K562 (cell line): ENCODE results near the gene EEF2K. TPM values are rescaled to one million over a fixed set of nuclear protein-coding genes. Genes with fewer than 3 reads are reported as not detected.

Experiments
- ATAC-seq: fragments of 200-7000 bp; cut with Tn5 transposase; 3 replicates; pipeline ENCODE4 v1.9.1; 2020; ENCODE audit warnings: moderate library complexity
- BruUV-seq: library from RNA; stranded (reverse); fragments of 400-500 nt; replicated peaks from 2 replicates; lab custom pipeline; 2021; lab: Mats Ljungman, UMichigan
- CTCF ChIA-PET: fragments of 300-600 bp; formaldehyde crosslinking; extraction: SDS; loops from one replicate; lab custom pipeline; 2021; ENCODE audit warnings: low intra/inter-chr PET ratio; lab: Yijun Ruan, JAX
- POLR2A ChIA-PET: fragments of 300-600, 350-650 bp; sonication (Branson Sonifier 250); formaldehyde crosslinking; extraction: SDS; loops from one replicate; lab custom pipeline; 2021; ENCODE audit warnings: antibody characterized with exemption, inconsistent platforms; lab: Yijun Ruan, JAX
- DNase-seq, 4 experiments: peaks; one replicate each; pipeline versions ENCODE4 v3.0.0 to v3.0.0-alpha.2; 2011 to 2018; ENCODE audit warnings: low spot score in 3 of 4, mixed read lengths in 3 of 4; ENCODE audit errors: extremely low read depth in 1 of 4
- FAIRE-seq: peaks from 2 replicates; lab custom pipeline; 2011; peaks lifted over from hg19 to GRCh38; lab: Jason Lieb, UNC
- H2AFZ ChIP-seq: 2 replicates; pipeline ENCODE4 v1.6.0; 2011; ENCODE audit warnings: low read depth, low read length, control low read depth, inconsistent platforms
- H3K27ac ChIP-seq: fragments of 200-600 bp; 3 replicates; pipeline ENCODE4 v1.8.0; 2011; ENCODE audit warnings: low read depth, mild to moderate bottlenecking, control low read depth, inconsistent platforms, low read length, moderate library complexity, mixed read lengths; ENCODE audit errors: extremely low read depth
- H3K27me3 ChIP-seq, 2 experiments: fragments of 300-600 bp in 1 of 2; 2 replicates in 1 of 2; 3 replicates in 1 of 2; pipeline versions ENCODE4 v1.6.0 to v1.8.0; 2011; ENCODE audit warnings: inconsistent platforms in 2 of 2, low read length in 2 of 2, mild to moderate bottlenecking in 1 of 2, mixed read lengths in 1 of 2, moderate library complexity in 1 of 2; ENCODE audit not compliant: control insufficient read depth in 2 of 2, insufficient read depth in 2 of 2
- H3K36me3 ChIP-seq: fragments of 300-600 bp; 3 replicates; pipeline ENCODE4 v1.8.0; 2011; ENCODE audit warnings: mild to moderate bottlenecking, low read length, inconsistent platforms; ENCODE audit not compliant: control insufficient read depth, insufficient read depth
- H3K4me1 ChIP-seq, 2 experiments: fragments of 200-600 bp in 1 of 2; replicated peaks in 1 of 2; 2 replicates in 1 of 2; 3 replicates in 1 of 2; pipeline versions ENCODE4 v1.5.1 to v1.8.0; 2011; ENCODE audit warnings: inconsistent platforms in 2 of 2, low read length in 2 of 2, mild to moderate bottlenecking in 1 of 2, mixed read lengths in 1 of 2, moderate library complexity in 1 of 2; ENCODE audit not compliant: control insufficient read depth in 2 of 2, insufficient read depth in 2 of 2
- H3K4me2 ChIP-seq: 2 replicates; pipeline ENCODE4 v1.6.1; 2011; ENCODE audit warnings: low read length, control low read depth, inconsistent platforms, mixed read lengths; ENCODE audit not compliant: insufficient read depth
- H3K4me3 ChIP-seq: fragments of 200-600 bp; sonication (generic), shearing (Covaris generic); 2 replicates; pipeline ENCODE4 v1.5.1; 2016; ENCODE audit warnings: control low read depth, inconsistent platforms
- H3K79me2 ChIP-seq: fragments of 200-600 bp; 3 replicates; pipeline ENCODE4 v1.8.0; 2011; ENCODE audit warnings: low read length, inconsistent platforms; ENCODE audit not compliant: control insufficient read depth, insufficient read depth
- H3K9ac ChIP-seq, 2 experiments: 2 replicates each; pipeline versions ENCODE4 v1.6.0 to v1.6.1; 2011; ENCODE audit warnings: low read depth in 2 of 2, low read length in 2 of 2, control low read depth in 1 of 2, inconsistent platforms in 1 of 2, mild to moderate bottlenecking in 1 of 2, mixed read lengths in 1 of 2; ENCODE audit not compliant: insufficient read depth in 1 of 2
- H3K9me1 ChIP-seq: one replicate; pipeline ENCODE4 v1.6.0; 2011; ENCODE audit warnings: inconsistent platforms, mild to moderate bottlenecking, low read length, moderate library complexity; ENCODE audit not compliant: control insufficient read depth, insufficient read depth
- H3K9me3 ChIP-seq: replicated peaks from 2 replicates; pipeline ENCODE4 v1.5.1; 2011; ENCODE audit warnings: low read depth, low read length, inconsistent platforms; ENCODE audit not compliant: control insufficient read depth, insufficient read depth
- H4K20me1 ChIP-seq: replicated peaks from 2 replicates; pipeline ENCODE4 v1.6.1; 2011; ENCODE audit warnings: low read length, inconsistent platforms, mixed read lengths; ENCODE audit not compliant: control insufficient read depth, insufficient read depth
- BCOR ChIP-seq: fragments of 450-650 bp; IDR thresholded peaks from 2 replicates; pipeline ENCODE4 v1.6.1; 2016
- CXXC5 ChIP-seq: fragments of 250-450 bp; sonication (Bioruptor Pico); IDR thresholded peaks from 2 replicates; pipeline ENCODE4 v1.8.0; 2022; ENCODE audit warnings: inconsistent platforms, mild to moderate bottlenecking, moderate library complexity
- MCM7 ChIP-seq, 2 experiments: fragments of 450-650 bp; IDR thresholded peaks; 2 replicates each; pipeline ENCODE4 v1.6.1; 2016 to 2018
- MXI1 ChIP-seq: IDR thresholded peaks from 2 replicates; pipeline ENCODE4 v1.6.1; 2011; ENCODE audit warnings: low read depth, mild to moderate bottlenecking, improper control_type of control experiment, low read length
- NFXL1 ChIP-seq: fragments of 450-650 bp; formaldehyde crosslinking; IDR thresholded peaks from 2 replicates; pipeline ENCODE4 v1.4.0; 2021; ENCODE audit warnings: mild to moderate bottlenecking
- RBM25 ChIP-seq: fragments of 200-400 bp; formaldehyde crosslinking; IDR thresholded peaks from 2 replicates; pipeline ENCODE4 v1.6.1; 2018; ENCODE audit warnings: low read length, low read depth, moderate library complexity; ENCODE audit not compliant: severe bottlenecking
- RBM39 ChIP-seq: fragments of 200-400 bp; formaldehyde crosslinking; optimal IDR thresholded peaks from 2 replicates; pipeline ENCODE3; 2018; ENCODE audit warnings: low read depth, low read length
- TRIM25 ChIP-seq: fragments of 450-650 bp; IDR thresholded peaks from 2 replicates; pipeline ENCODE4 v1.7.0; 2016; ENCODE audit warnings: borderline replicate concordance
- ZNF121 ChIP-seq: sonication (generic); formaldehyde crosslinking; conservative IDR thresholded peaks from 2 replicates; pipeline ENCODE4 v1.8.0; 2022; ENCODE audit warnings: missing genetic modification reagents
- WGBS: fragments of 100-300 bp; shearing (Covaris generic); methylation state at CpG from one replicate; pipeline ENCODE4 v1.1.6; 2016; ENCODE audit warnings: low coverage, mixed read lengths; ENCODE audit not compliant: insufficient coverage; ENCODE audit errors: missing lambda C conversion rate; 5-methylcytosine and 5-hydroxymethylcytosine counted together
- in situ Hi-C: fragments of 300-500 bp; cut with MboI; formaldehyde crosslinking; loops from 4 replicates; pipeline ENCODE4 v1.15.0; 2018; ENCODE audit warnings: inconsistent platforms, mixed read lengths
- intact Hi-C: fragments of 100-400 bp; cut with micrococcal nuclease; formaldehyde crosslinking; loops from 2 replicates; pipeline ENCODE4 v1.14.2; 2022
- polyA plus RNA-seq, 8 experiments: library from polyadenylated mRNA; depleted of rRNA in 4 of 8; stranded (reverse) in 5 of 8; unstranded in 3 of 8; fragments of >200 nt; fragmentation: Nextera tagmentation in 2 of 8; fragmentation: Illumina TruSeq in 1 of 8; extraction: Ambion mirVana in 2 of 8; extraction: Trizol in 1 of 8; gene quantifications; 2 replicates each; pipeline versions ENCODE4 v1.2.1 to v1.2.3, GENCODE V29; 2011 to 2014; ENCODE audit warnings: inconsistent platforms in 1 of 8, missing spikeins in 1 of 8
- total RNA-seq, 7 experiments: library from RNA; depleted of rRNA in 6 of 7; stranded (reverse); fragments of >200 nt in 6 of 7; fragmentation: Illumina TruSeq in 2 of 7; extraction: Trizol in 2 of 7; gene quantifications; 2 replicates each; pipeline versions ENCODE4 v1.2.1 to v1.2.3, GENCODE V29; 2011 to 2021; ENCODE audit warnings: low replicate concordance in 1 of 7
- TF ChIP-seq, protein P1 (sequence below): fragments of 450-650 bp; formaldehyde crosslinking; IDR thresholded peaks from 2 replicates; pipeline ENCODE4 v1.4.0; 2022; ENCODE audit warnings: missing genetic modification characterization

Gene EEF2K
- total and polyA plus RNA-seq, 9 of the 15 experiments (the other 6 are each of a cell fraction or from before 2014, with no cell fraction given), result 3.0 to 35.2 (median 12.2) TPM

GRCh38 chr16:22204091-22204655 lies 1.9 kb upstream of the EEF2K start:
- peak; percentile 53; the same call in 1 of the 2 replicates for TF ChIP-seq BCOR
- TF ChIP-seq ZNF121 (CRISPR knock-in tag), result peak; percentile 83
- no peak for TF ChIP-seq RBM25
- TF ChIP-seq, all 486 proteins: peak for 2
- ATAC-seq (no peak), DNase-seq (no peak), FAIRE-seq (no peak)
- intact Hi-C loops, result no loop called here
- no peak overlapping the region for H3K9ac ChIP-seq
- no peak overlapping the region for H3K27ac ChIP-seq
- H2AFZ ChIP-seq, result no peak overlapping the region
- no peak overlapping the region for H3K4me3 ChIP-seq
- CTCF ChIA-PET, result no interaction called here
- peaks cover under 1% of the 10 kb centered on the region; the same call in 2 of the 3 replicates for H3K36me3 ChIP-seq
- H3K79me2 ChIP-seq, result peaks cover 31% of the 10 kb centered on the region
- no peak overlapping the region for H3K4me2 ChIP-seq
- in situ Hi-C loops, result no loop called here
- BruUV-seq, result no TSS peak
- no peaks in the 10 kb centered on the region for H3K9me1 ChIP-seq
- peaks cover 13 to 27% of the 10 kb centered on the region in 2 experiments; a peak in 4 of 5 replicates for H3K4me1 ChIP-seq
- 100% methylated on average over 2 of the region's 2 CpGs for WGBS
- no peaks in the 10 kb centered on the region for H4K20me1 ChIP-seq
- H3K27me3 ChIP-seq, result no peaks in the 10 kb centered on the region
- H3K9me3 ChIP-seq, result no peaks in the 10 kb centered on the region; the same call in 1 of the 2 replicates
- POLR2A ChIA-PET, result interaction anchor here (0.6 to 1.4 kb wide), 2 partner anchors 94 to 103 kb away, joined by 3 to 5 read pairs; no protein-coding TSS in a partner anchor

DNA sequence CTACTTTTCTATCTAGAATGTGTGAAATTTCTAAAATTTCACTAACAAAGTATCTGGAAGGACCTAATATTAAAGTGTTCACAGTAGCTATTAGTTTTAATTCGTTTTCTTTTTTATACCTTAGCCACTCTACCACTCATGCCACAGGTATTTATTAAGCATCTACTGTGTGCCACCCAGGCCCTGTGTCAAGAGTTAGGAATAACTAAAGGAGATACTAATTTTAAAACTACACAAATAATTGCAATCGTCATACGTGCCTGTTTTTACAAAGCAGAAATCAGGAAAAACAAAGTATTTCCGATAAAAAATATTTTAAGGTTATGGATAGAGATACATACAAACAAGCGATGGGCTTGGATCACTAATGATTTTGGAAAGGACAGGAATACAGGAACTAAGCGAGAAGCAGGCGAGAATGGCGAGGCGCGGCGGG lies 483 bp upstream of the EEF2K start:
- Histone ChIP-seq H3K27me3 (no peaks in the 10 kb centered on the region), H3K4me1 (peaks cover 13 to 24% of the 10 kb centered on the region in 2 experiments; a peak in 4 of 5 replicates), H3K4me3 (peak overlapping the region; percentile 94; the same call in 1 of the 2 replicates), H3K9ac (peak overlapping the region; percentile 82 to 96), H2AFZ (peak overlapping the region; percentile 83), H3K79me2 (peaks cover 45% of the 10 kb centered on the region), H3K27ac (peak overlapping the region; percentile 86), H3K4me2 (peak overlapping the region; percentile 47), H3K9me3 (peaks cover under 1% of the 10 kb centered on the region), H3K9me1 (no peaks in the 10 kb centered on the region), H4K20me1 (no peaks in the 10 kb centered on the region), H3K36me3 (peaks cover 14% of the 10 kb centered on the region; the same call in 2 of the 3 replicates)
- intact Hi-C loops (loop anchor here (1.0 kb wide), 1 partner anchor 92 kb away; the partner anchor contains the start of gene POLR3E), in situ Hi-C loops (loop anchor here (5.0 kb wide), 1 partner anchor 92 kb away; the partner anchor contains the start of gene POLR3E)
- TSS peak; percentile 97 for BruUV-seq
- 2% methylated on average over 11 of the region's 11 CpGs for WGBS
- DNase-seq (no peak), FAIRE-seq (no peak), ATAC-seq (no peak)
- POLR2A ChIA-PET, result interaction anchor here (0.7 to 2.9 kb wide), 4 partner anchors 10 to 92 kb away, joined by 3 to 18 read pairs (median 6); partner anchors contain the start of gene POLR3E
- CTCF ChIA-PET, result interaction anchor here (3.3 kb wide), 1 partner anchor 92 kb away, joined by 30 read pairs; the partner anchor contains the start of gene POLR3E
- TF ChIP-seq TRIM25 (no peak), MCM7 (IDR thresholded peaks at IDR 0.05) (no peak), RBM39 (no peak), MXI1 (no peak), CXXC5 (no peak), NFXL1 (CRISPR knock-in tag) (no peak)
- TF ChIP-seq, protein P1, sequence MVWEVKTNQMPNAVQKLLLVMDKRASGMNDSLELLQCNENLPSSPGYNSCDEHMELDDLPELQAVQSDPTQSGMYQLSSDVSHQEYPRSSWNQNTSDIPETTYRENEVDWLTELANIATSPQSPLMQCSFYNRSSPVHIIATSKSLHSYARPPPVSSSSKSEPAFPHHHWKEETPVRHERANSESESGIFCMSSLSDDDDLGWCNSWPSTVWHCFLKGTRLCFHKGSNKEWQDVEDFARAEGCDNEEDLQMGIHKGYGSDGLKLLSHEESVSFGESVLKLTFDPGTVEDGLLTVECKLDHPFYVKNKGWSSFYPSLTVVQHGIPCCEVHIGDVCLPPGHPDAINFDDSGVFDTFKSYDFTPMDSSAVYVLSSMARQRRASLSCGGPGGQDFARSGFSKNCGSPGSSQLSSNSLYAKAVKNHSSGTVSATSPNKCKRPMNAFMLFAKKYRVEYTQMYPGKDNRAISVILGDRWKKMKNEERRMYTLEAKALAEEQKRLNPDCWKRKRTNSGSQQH (CRISPR knock-in tag), result no peak
